ENCODE measurements around the gene CCDC110.

CCDC110 gene

DNA sequence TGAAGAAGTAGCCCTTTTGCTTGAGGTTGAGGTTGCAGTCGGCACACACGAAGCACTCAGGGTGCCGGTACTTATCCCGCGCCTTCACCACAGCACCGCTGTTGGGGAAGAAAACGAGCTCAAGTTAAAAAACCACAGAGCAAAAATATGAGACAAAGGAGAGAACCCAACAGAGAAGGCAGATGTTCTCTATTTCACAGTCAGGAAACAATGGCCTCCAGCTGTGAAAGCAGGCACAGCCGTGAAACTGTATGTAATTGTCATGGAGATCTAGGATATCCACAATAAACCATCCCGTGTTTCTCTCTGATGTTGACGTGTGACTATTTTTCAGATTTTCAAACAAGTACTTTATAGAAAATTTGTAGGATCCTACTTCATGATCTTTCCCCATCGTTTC is 30.9 kb upstream of the CCDC110 start:
- no peak overlapping the region for H3K27ac Mint-ChIP-seq
- DNase-seq = no peak
- peaks cover 18% of the 10 kb centered on the region for H3K27me3 Mint-ChIP-seq
- H3K9me3 Mint-ChIP-seq = no peaks in the 10 kb centered on the region
- H3K4me3 Mint-ChIP-seq = no peak overlapping the region
- H3K4me1 Mint-ChIP-seq = no peaks in the 10 kb centered on the region
- CTCF ChIA-PET = no interaction called here
- H3K36me3 Mint-ChIP-seq = no peaks in the 10 kb centered on the region

DNA sequence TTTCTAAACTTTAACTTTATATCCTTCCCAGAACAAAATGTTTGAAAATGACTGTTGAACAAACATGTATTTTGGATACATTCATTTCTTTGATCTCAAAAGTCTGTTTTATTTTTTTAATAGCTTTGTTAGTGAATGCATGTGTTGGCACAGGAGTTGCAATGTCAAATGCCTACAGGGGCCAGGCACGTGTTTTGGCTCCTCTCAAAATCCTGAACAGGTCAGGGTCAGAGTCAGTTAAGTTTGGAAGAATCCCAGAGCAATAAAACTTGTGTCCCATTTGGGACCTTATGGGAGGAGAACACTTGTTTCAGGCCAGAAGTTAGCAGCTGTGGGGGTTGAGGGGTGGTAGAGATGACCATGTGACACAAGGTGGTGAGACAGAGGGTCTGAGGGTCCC is 29.0 kb upstream of the CCDC110 start:
- Mint-ChIP-seq H3K4me1 (no peaks in the 10 kb centered on the region), H3K36me3 (no peaks in the 10 kb centered on the region), H3K27me3 (peaks cover 14% of the 10 kb centered on the region), H3K4me3 (no peak overlapping the region), H3K9me3 (no peaks in the 10 kb centered on the region), H3K27ac (no peak overlapping the region)
- DNase-seq = no peak
- CTCF ChIA-PET = interaction anchor here (0.6 kb wide), 1 partner anchor 140 kb away, joined by 3 read pairs; no protein-coding TSS in a partner anchor

DNA sequence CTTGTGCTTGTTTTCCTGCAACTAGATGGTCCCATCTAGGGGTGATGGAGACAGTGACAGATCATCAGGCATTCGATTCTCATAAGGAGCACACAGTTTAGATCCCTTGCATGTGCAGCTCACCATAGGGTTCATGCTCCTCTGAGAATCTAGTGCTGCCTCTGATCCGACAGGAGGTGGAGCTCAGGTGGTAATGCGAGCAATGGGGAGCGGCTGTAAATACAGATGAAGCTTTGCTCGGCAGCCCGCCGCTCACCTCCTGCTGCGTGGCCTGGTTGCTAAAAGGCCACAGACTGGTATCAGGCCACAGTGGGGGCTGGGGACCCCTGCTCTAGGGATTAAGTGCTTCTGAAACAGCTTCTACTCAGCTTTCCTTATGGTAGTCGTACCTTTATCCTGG is 28.5 kb upstream of the CCDC110 start:
- no peaks in the 10 kb centered on the region for H3K4me1 Mint-ChIP-seq
- no peak for DNase-seq
- no peaks in the 10 kb centered on the region for H3K36me3 Mint-ChIP-seq
- H3K4me3 Mint-ChIP-seq = no peak overlapping the region
- H3K27me3 Mint-ChIP-seq = peaks cover 14% of the 10 kb centered on the region
- H3K9me3 Mint-ChIP-seq = no peaks in the 10 kb centered on the region
- no peak overlapping the region for H3K27ac Mint-ChIP-seq
- CTCF ChIA-PET = no interaction called here

DNA sequence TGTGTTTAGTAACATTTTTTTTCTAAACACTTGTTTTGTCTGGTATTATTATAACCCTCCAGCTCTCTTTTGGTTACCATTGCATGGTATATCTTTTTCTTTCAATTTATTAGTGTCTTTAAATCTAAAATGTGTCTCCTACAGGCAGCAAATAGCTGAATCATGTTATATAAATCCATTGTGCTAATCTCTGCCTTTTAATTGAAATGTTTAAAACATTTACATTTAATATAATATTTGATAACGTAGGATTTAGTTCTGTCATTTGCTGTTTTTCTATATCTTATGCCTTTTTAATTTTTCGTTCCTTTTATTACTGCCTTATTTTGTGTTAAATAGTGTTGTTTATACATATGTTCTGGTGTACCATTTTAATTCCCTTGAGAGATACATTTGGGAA is 17.1 kb upstream of the CCDC110 start:
- DNase-seq = no peak
- no peaks in the 10 kb centered on the region for H3K27me3 Mint-ChIP-seq
- peaks cover 7% of the 10 kb centered on the region for H3K9me3 Mint-ChIP-seq
- H3K27ac Mint-ChIP-seq = no peak overlapping the region
- H3K4me3 Mint-ChIP-seq = no peak overlapping the region
- H3K36me3 Mint-ChIP-seq = no peaks in the 10 kb centered on the region
- CTCF ChIA-PET = no interaction called here
- H3K4me1 Mint-ChIP-seq = no peaks in the 10 kb centered on the region

- H3K9me3 Mint-ChIP-seq = no peaks in the 10 kb centered on the region
- no peaks in the 10 kb centered on the region for H3K4me1 Mint-ChIP-seq
- CTCF ChIA-PET = no interaction called here
- no peak overlapping the region for H3K27ac Mint-ChIP-seq
- DNase-seq = no peak
- H3K36me3 Mint-ChIP-seq = no peaks in the 10 kb centered on the region
- peaks cover 39% of the 10 kb centered on the region for H3K27me3 Mint-ChIP-seq
- no peak overlapping the region for H3K4me3 Mint-ChIP-seq
Observed at GRCh38 chr4:185481401-185481800, 9.9 kb upstream of the CCDC110 start.

DNA sequence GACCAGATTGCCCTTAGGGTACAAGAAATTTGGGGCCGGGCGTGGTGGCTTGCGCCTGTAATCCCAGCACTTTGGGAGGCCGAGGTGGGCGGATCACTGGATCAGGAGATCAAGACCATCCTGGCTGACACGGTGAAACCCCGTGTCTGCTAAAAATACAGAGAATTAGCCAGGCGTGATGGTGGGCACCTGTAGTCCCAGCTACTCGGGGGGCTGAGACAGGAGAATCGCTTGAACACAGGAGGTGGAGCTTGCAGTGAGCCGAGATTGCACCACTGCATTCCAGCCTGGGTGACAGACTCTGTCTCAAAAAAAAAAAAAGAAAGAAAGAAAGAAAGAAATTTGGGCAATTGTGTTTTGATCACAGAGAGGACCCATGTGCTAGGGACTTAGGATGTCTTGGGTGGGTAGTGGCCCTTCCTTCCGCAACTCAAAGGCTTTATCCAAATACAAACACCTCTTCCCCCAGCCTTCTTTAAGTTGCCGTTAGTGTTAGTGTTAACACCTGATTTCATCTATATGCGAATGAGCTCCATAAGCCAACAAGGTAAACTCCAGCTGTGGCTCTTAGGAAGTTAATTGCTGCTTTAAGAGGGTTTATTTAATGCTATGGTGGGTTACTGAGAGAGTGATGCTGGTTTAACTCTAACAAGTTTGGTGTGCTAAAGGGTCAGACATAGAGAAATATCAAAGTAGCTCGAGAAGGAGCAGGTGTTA is 8.6 kb upstream of the CCDC110 start:
- Mint-ChIP-seq H3K27ac (no peak overlapping the region), H3K27me3 (peaks cover 42% of the 10 kb centered on the region), H3K4me1 (no peaks in the 10 kb centered on the region), H3K36me3 (no peaks in the 10 kb centered on the region), H3K9me3 (no peaks in the 10 kb centered on the region), H3K4me3 (no peak overlapping the region)
- CTCF ChIA-PET = interaction anchor here (0.8 to 1.6 kb wide), 3 partner anchors 16 to 48 kb away, joined by 3 read pairs; no protein-coding TSS in a partner anchor
- no peak for DNase-seq

- DNase-seq = no peak
- Mint-ChIP-seq H3K9me3 (no peaks in the 10 kb centered on the region), H3K4me3 (no peak overlapping the region), H3K27me3 (peaks cover 48% of the 10 kb centered on the region), H3K4me1 (no peaks in the 10 kb centered on the region), H3K27ac (no peak overlapping the region), H3K36me3 (no peaks in the 10 kb centered on the region)
- CTCF ChIA-PET = interaction anchor here (0.8 to 1.6 kb wide), 2 partner anchors 16 to 19 kb away, joined by 3 read pairs; no protein-coding TSS in a partner anchor
Observed at GRCh38 chr4:185479507-185479971, 8.0 kb upstream of the CCDC110 start.

DNA sequence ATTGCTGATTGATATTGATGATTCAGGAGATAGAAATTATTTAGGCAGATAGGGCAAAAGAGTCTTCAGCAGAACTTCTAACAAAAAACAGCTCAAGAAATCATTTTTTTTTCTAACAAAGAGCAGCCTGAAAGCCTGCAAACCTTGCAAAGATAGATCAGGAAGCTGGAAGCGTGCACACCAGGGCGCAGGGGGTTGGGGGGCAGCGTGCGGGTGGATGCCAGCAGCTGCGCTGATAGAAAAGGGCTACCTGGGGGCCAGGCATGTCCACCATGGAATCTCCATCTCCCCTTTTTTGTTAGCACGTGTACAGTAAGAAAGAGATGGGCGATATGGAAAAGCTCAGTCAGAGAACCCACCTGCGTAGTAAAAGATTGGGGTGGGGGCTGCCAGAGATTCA is 1.7 kb upstream of the CCDC110 start:
- CTCF ChIA-PET = no interaction called here
- Mint-ChIP-seq H3K27ac (no peak overlapping the region), H3K36me3 (no peaks in the 10 kb centered on the region), H3K9me3 (no peaks in the 10 kb centered on the region), H3K4me3 (no peak overlapping the region), H3K27me3 (peaks cover 61% of the 10 kb centered on the region), H3K4me1 (peaks cover 8% of the 10 kb centered on the region)
- no peak for DNase-seq

DNA sequence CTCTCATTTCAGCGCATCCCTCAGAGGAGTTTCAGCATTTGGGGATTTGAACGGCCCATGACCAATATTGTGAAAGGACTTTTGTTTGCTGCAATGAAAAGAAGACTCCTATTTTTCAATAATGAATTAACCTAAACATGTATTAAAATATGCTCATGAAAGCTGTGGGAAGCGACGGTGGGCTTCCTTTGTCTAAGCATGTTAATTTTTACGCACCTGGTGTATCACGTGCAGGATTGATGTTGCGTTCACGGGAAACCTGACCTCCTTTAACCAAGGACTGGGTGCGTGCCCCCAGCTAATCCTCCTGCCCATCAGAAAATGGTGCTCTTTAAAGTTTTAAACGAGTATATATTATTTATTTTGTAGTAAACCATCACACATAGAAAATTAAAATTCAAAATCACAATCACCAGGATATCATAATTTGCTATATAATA is 590 bp upstream of the CCDC110 start:
- no peak overlapping the region for H3K27ac Mint-ChIP-seq
- CTCF ChIA-PET = interaction anchor here (1.1 kb wide), 1 partner anchor 125 kb away, joined by 3 read pairs; no protein-coding TSS in a partner anchor
- peaks cover 8% of the 10 kb centered on the region for H3K4me1 Mint-ChIP-seq
- no peak for DNase-seq
- no peaks in the 10 kb centered on the region for H3K9me3 Mint-ChIP-seq
- H3K36me3 Mint-ChIP-seq = no peaks in the 10 kb centered on the region
- H3K27me3 Mint-ChIP-seq = peaks cover 66% of the 10 kb centered on the region
- H3K4me3 Mint-ChIP-seq = peak overlapping the region; percentile 81

DNA sequence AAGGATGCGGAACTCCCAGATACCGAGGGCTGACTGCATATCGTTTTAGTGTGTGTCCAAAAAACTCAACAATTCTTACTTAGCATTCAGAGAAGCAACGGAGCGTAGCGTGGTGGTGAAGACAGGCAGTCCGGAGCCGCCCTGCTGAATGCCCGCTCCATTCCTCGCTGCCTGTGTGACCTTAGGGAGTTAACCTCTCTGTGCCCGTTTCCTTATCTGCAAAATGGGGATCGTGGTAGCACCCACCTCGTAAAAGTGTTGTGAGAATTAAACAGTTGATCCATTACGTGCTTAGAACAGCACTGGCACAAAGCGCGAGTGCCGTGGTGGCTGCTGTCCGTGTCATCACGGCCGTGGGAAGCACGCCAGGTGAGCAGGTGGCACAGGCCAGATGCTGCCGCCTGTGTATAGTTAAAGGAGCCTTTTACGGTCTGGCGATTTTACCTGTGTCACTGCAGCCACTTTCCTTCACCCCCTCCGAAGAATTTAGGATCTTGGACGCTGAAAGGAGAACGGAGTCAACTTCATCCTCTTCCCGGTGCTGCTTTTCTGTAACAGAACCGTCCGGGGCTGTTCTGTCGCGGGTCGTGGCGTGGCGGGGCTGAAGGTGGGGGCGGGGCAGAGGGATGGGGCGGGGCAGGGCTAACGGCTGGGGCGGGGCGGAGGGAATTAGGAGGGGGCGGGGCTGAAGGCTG is 885 bp downstream of the CCDC110 start:
- peak overlapping the region; percentile 72 for H3K4me3 Mint-ChIP-seq
- H3K27ac Mint-ChIP-seq = peak overlapping the region; percentile 19
- no peak for DNase-seq
- no peaks in the 10 kb centered on the region for H3K36me3 Mint-ChIP-seq
- peaks cover 8% of the 10 kb centered on the region for H3K4me1 Mint-ChIP-seq
- peaks cover 75% of the 10 kb centered on the region for H3K27me3 Mint-ChIP-seq
- CTCF ChIA-PET = no interaction called here
- no peaks in the 10 kb centered on the region for H3K9me3 Mint-ChIP-seq

- H3K4me3 Mint-ChIP-seq = no peak overlapping the region
- peaks cover 73% of the 10 kb centered on the region for H3K27me3 Mint-ChIP-seq
- no peaks in the 10 kb centered on the region for H3K9me3 Mint-ChIP-seq
- no peak overlapping the region for H3K27ac Mint-ChIP-seq
- CTCF ChIA-PET = no interaction called here
- H3K4me1 Mint-ChIP-seq = peaks cover 8% of the 10 kb centered on the region
- no peak for DNase-seq
- H3K36me3 Mint-ChIP-seq = no peaks in the 10 kb centered on the region
Observed at GRCh38 chr4:185469580-185470154, 1.9 kb downstream of the CCDC110 start.

GRCh38 chr4:185468999-185469398 is 2.5 kb downstream of the CCDC110 start:
- CTCF ChIA-PET = no interaction called here
- H3K27ac Mint-ChIP-seq = no peak overlapping the region
- H3K4me3 Mint-ChIP-seq = no peak overlapping the region
- no peak for DNase-seq
- H3K36me3 Mint-ChIP-seq = no peaks in the 10 kb centered on the region
- H3K27me3 Mint-ChIP-seq = peaks cover 73% of the 10 kb centered on the region
- peaks cover 8% of the 10 kb centered on the region for H3K4me1 Mint-ChIP-seq
- no peaks in the 10 kb centered on the region for H3K9me3 Mint-ChIP-seq

DNA sequence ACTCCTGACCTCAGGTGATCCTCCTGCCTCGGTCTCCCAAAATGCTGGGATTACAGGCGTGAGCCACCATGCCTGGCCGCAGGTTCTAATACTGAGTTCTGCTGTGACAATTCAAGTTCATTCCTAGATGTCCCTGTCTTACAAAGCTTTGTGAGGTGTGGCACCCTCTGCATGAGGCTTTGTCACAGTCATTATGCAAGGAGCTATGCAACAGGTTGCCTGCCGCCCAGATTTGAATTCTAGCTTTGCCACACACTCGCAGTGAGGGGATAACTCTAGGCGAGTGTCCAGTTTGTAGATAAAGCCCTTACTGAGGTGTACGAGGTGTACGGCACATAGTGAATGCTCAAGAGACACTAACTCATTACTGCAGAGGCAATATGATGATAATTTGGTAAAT is 3.5 kb downstream of the CCDC110 start:
- Mint-ChIP-seq H3K4me3 (no peak overlapping the region), H3K9me3 (no peaks in the 10 kb centered on the region), H3K27ac (no peak overlapping the region), H3K4me1 (peaks cover 8% of the 10 kb centered on the region), H3K36me3 (no peaks in the 10 kb centered on the region), H3K27me3 (peaks cover 66% of the 10 kb centered on the region)
- DNase-seq = no peak
- CTCF ChIA-PET = no interaction called here

GRCh38 chr4:185467101-185467500 is 4.4 kb downstream of the CCDC110 start:
- no peaks in the 10 kb centered on the region for H3K9me3 Mint-ChIP-seq

More at GRCh38 chr4:185467101-185467500, 4.4 kb downstream of the CCDC110 start:
- H3K27ac Mint-ChIP-seq = no peak overlapping the region
- CTCF ChIA-PET = interaction anchor here (0.8 kb wide), 1 partner anchor 10 kb away, joined by 3 read pairs; no protein-coding TSS in a partner anchor
- peaks cover 58% of the 10 kb centered on the region for H3K27me3 Mint-ChIP-seq
- H3K36me3 Mint-ChIP-seq = no peaks in the 10 kb centered on the region
- H3K4me1 Mint-ChIP-seq = peaks cover 8% of the 10 kb centered on the region
- no peak overlapping the region for H3K4me3 Mint-ChIP-seq
- DNase-seq = no peak

Data from activated naive CD4-positive, alpha-beta T cell treated with anti-CD3 and anti-CD28 coated beads, Interleukin-2, amount 10 ng/mL, durations not matched to agents 7 days and 5 days (primary cell).